ENCODE data around the gene SRL.

DNA sequence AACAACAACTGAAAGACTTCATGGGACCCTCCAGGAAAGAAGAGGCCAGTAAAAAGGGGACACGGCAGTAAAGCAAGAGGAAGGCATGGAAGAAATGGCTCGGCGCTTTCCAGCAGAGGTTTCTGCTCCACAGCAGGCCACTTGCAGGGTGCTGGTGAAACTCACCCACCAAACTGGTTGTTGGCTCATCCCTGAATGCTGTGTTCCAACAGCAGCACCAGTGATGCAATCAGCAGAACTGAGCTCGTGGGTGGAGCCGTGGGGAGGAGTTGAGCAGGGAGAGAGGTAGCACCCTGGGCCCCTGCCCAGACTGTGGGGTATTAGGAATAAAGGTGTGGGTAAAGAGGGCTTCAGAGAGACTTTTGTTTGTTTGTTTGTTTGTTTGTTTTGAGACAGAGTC is 62.9 kb downstream of the SRL start:
- TF ChIP-seq, protein P1, sequence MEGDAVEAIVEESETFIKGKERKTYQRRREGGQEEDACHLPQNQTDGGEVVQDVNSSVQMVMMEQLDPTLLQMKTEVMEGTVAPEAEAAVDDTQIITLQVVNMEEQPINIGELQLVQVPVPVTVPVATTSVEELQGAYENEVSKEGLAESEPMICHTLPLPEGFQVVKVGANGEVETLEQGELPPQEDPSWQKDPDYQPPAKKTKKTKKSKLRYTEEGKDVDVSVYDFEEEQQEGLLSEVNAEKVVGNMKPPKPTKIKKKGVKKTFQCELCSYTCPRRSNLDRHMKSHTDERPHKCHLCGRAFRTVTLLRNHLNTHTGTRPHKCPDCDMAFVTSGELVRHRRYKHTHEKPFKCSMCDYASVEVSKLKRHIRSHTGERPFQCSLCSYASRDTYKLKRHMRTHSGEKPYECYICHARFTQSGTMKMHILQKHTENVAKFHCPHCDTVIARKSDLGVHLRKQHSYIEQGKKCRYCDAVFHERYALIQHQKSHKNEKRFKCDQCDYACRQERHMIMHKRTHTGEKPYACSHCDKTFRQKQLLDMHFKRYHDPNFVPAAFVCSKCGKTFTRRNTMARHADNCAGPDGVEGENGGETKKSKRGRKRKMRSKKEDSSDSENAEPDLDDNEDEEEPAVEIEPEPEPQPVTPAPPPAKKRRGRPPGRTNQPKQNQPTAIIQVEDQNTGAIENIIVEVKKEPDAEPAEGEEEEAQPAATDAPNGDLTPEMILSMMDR (IDR thresholded peaks at IDR 0.05): no peak
- no peak for TF ChIP-seq POLR2A (IDR thresholded peaks at IDR 0.05)
